OCI-LY7 (cell line): Measurements from ENCODE around the gene ADRA2A. TPM values are rescaled to one million over a fixed set of nuclear protein-coding genes. Genes with fewer than 3 reads are reported as not detected.

Experiments
- BruUV-seq: library from RNA; stranded (reverse); fragments of 400-500 nt; replicated peaks from 2 replicates; lab custom pipeline; 2021; lab: Mats Ljungman, UMichigan
- CTCF ChIA-PET: fragments of 300-600 bp; sonication (Branson Sonifier 250); formaldehyde crosslinking; loops from one replicate; lab custom pipeline; 2022; ENCODE audit warnings: antibody characterized with exemption; ENCODE audit not compliant: unreplicated experiment; lab: Charles Lee
- POLR2A ChIA-PET: fragments of 300-600 bp; sonication (Branson Sonifier 250); formaldehyde crosslinking; loops from one replicate; lab custom pipeline; 2022; ENCODE audit warnings: antibody characterized with exemption; lab: Charles Lee
- DNase-seq: peaks from one replicate; pipeline ENCODE4 v3.0.0-alpha.2; 2015; ENCODE audit warnings: low spot score
- H2AFZ ChIP-seq: fragments of 200-600 bp; sonication (generic), shearing (Covaris generic); 2 replicates; pipeline ENCODE4 v1.6.1; 2014; ENCODE audit warnings: mild to moderate bottlenecking, antibody characterized with exemption, low read length, moderate library complexity
- H3K27ac ChIP-seq: fragments of 200-600 bp; sonication (generic); 2 replicates; pipeline ENCODE4 v1.5.1; 2014; ENCODE audit warnings: mixed run types, low read depth, mild to moderate bottlenecking, moderate library complexity, low read length, inconsistent platforms; ENCODE audit not compliant: poor library complexity, severe bottlenecking
- H3K36me3 ChIP-seq: fragments of 200-600 bp; sonication (generic); 2 replicates; pipeline ENCODE4 v1.6.1; 2014; ENCODE audit warnings: mild to moderate bottlenecking, antibody characterized with exemption, low read length, moderate library complexity, mixed read lengths; ENCODE audit not compliant: insufficient read depth
- H3K4me1 ChIP-seq: fragments of 200-600 bp; sonication (generic); 2 replicates; pipeline ENCODE4 v1.5.1; 2014; ENCODE audit warnings: mild to moderate bottlenecking, low read length; ENCODE audit not compliant: insufficient read depth, poor library complexity, severe bottlenecking
- H3K4me2 ChIP-seq: fragments of 200-600 bp; sonication (generic); 2 replicates; pipeline ENCODE4 v1.6.1; 2014; ENCODE audit warnings: mild to moderate bottlenecking, low read length
- H3K4me3 ChIP-seq: fragments of 200-600 bp; sonication (generic); 2 replicates; pipeline ENCODE4 v1.5.1; 2014; ENCODE audit warnings: mild to moderate bottlenecking, low read depth, low read length; ENCODE audit not compliant: poor library complexity, severe bottlenecking
- H3K79me2 ChIP-seq: fragments of 200-600 bp; sonication (generic); 2 replicates; pipeline ENCODE4 v1.6.1; 2016; ENCODE audit warnings: low read depth, mild to moderate bottlenecking, low read length, moderate library complexity, mixed read lengths; ENCODE audit not compliant: insufficient read depth
- H3K9me2 ChIP-seq: fragments of 200-600 bp; sonication (generic); 2 replicates; pipeline ENCODE4 v1.6.1; 2016; ENCODE audit warnings: mild to moderate bottlenecking, low read length, mixed read lengths; ENCODE audit not compliant: insufficient read depth
- H3K9me3 ChIP-seq: fragments of 200-600 bp; sonication (generic); 2 replicates; pipeline ENCODE4 v1.6.1; 2014; ENCODE audit warnings: mild to moderate bottlenecking, mixed run types, low read length, mixed read lengths
- H4K20me1 ChIP-seq: fragments of 200-600 bp; sonication (generic); 2 replicates; pipeline ENCODE4 v1.6.1; 2014; ENCODE audit warnings: mild to moderate bottlenecking, antibody characterized with exemption, low read length, moderate library complexity, mixed read lengths; ENCODE audit not compliant: insufficient read depth
- CTCF ChIP-seq: fragments of 200-600 bp; sonication (generic); conservative IDR thresholded peaks from 2 replicates; pipeline ENCODE4 v1.5.1; 2014; ENCODE audit warnings: mild to moderate bottlenecking, antibody characterized with exemption, low read length, moderate library complexity, mixed read lengths
- EZH2phosphoT487 ChIP-seq: fragments of 200-600 bp; sonication (generic); IDR thresholded peaks from 2 replicates; pipeline ENCODE4 v1.6.1; 2018; ENCODE audit warnings: low read depth, borderline replicate concordance, mild to moderate bottlenecking, mixed run types, antibody characterized with exemption, low read length, moderate library complexity, mixed read lengths
- intact Hi-C: fragments of 100-400 bp; cut with micrococcal nuclease; formaldehyde crosslinking; loops from one replicate; pipeline ENCODE4 v1.10.0; 2022; ENCODE audit not compliant: unreplicated experiment
- total RNA-seq, 2 experiments: library from RNA; depleted of rRNA in 1 of 2; stranded (reverse); fragments of >200 nt in 1 of 2; shearing (Covaris generic) in 1 of 2; gene quantifications; 2 replicates each; pipeline ENCODE4 v1.2.3, GENCODE V29; 2014 to 2022

Gene ADRA2A
- total RNA-seq, 2 experiments from 2014 or later, result 0.06 TPM; not detected in 1

GRCh38 chr10:111039522-111039921 lies 37.3 kb upstream of the ADRA2A start:
- Histone ChIP-seq H3K9me3 (peaks cover 15% of the 10 kb centered on the region), H3K27ac (no peak overlapping the region), H4K20me1 (no peaks in the 10 kb centered on the region), H3K4me1 (no peaks in the 10 kb centered on the region), H3K4me3 (no peak overlapping the region), H3K9me2 (no peaks in the 10 kb centered on the region), H3K4me2 (no peak overlapping the region), H3K36me3 (no peaks in the 10 kb centered on the region), H3K79me2 (no peaks in the 10 kb centered on the region), H2AFZ (no peak overlapping the region)
- intact Hi-C loops, result no loop called here
- ChIA-PET POLR2A (no interaction called here), CTCF (no interaction called here)
- DNase-seq, result no peak
- no peak for TF ChIP-seq CTCF
- no peak for TF ChIP-seq EZH2phosphoT487
- BruUV-seq, result no TSS peak

GRCh38 chr10:111057006-111057405 lies 19.8 kb upstream of the ADRA2A start:
- H3K4me3 ChIP-seq, result no peak overlapping the region
- no peak for DNase-seq
- H3K36me3 ChIP-seq, result no peaks in the 10 kb centered on the region
- intact Hi-C loops, result no loop called here
- H3K4me1 ChIP-seq, result no peaks in the 10 kb centered on the region
- H4K20me1 ChIP-seq, result no peaks in the 10 kb centered on the region
- ChIA-PET POLR2A (interaction anchor here (0.6 to 1.4 kb wide), 2 partner anchors 325 to 442 kb away, joined by 3 to 4 read pairs; no protein-coding TSS in a partner anchor), CTCF (no interaction called here)
- no TSS peak for BruUV-seq
- no peak for TF ChIP-seq EZH2phosphoT487
- TF ChIP-seq CTCF, result no peak
- no peaks in the 10 kb centered on the region for H3K9me3 ChIP-seq
- no peak overlapping the region for H3K27ac ChIP-seq
- H3K79me2 ChIP-seq, result no peaks in the 10 kb centered on the region
- H3K9me2 ChIP-seq, result no peaks in the 10 kb centered on the region
- no peak overlapping the region for H3K4me2 ChIP-seq
- H2AFZ ChIP-seq, result no peak overlapping the region

GRCh38 chr10:111063471-111063870 lies 13.4 kb upstream of the ADRA2A start:
- intact Hi-C loops, result no loop called here
- ChIA-PET POLR2A (interaction anchor here (0.6 kb wide), 2 partner anchors 63 to 118 kb away, joined by 3 read pairs; no protein-coding TSS in a partner anchor), CTCF (no interaction called here)
- Histone ChIP-seq H3K4me3 (no peak overlapping the region), H3K36me3 (no peaks in the 10 kb centered on the region), H3K4me2 (no peak overlapping the region), H3K27ac (no peak overlapping the region), H2AFZ (no peak overlapping the region), H3K79me2 (no peaks in the 10 kb centered on the region), H3K9me2 (no peaks in the 10 kb centered on the region), H3K4me1 (no peaks in the 10 kb centered on the region), H4K20me1 (no peaks in the 10 kb centered on the region), H3K9me3 (no peaks in the 10 kb centered on the region)
- DNase-seq, result no peak
- TF ChIP-seq EZH2phosphoT487 (no peak), CTCF (no peak)
- BruUV-seq, result no TSS peak
